ENCODE measurements around the gene AGAP1. TPM values are rescaled to one million over a fixed set of nuclear protein-coding genes. Genes with fewer than 3 reads are reported as not detected.

AGAP1 gene
- polyA plus RNA-seq, 2 of the 4 experiments (the other 2 are of a cell fraction): 20.2 to 21.9 TPM

GRCh38 chr2:235960011-235960715 is 466.3 kb downstream of the AGAP1 start:
- DNase-seq (ENCODE audit: low read depth in 1 of 2, low spot score in 1 of 2) (no peak), FAIRE-seq (no peak), ATAC-seq (no peak)
- TF ChIP-seq USF2 (IDR thresholded peaks at IDR 0.05) (no peak), HOXB5 (CRISPR knock-in tag; IDR thresholded peaks at IDR 0.05) (no peak), PHF8 (IDR thresholded peaks at IDR 0.05; ENCODE audit: borderline replicate concordance, low read depth) (no peak), BHLHE40 (IDR thresholded peaks at IDR 0.05; ENCODE audit: low read depth, low read length) (no peak), CBX2 (IDR thresholded peaks at IDR 0.05; ENCODE audit: borderline replicate concordance, low read depth) (no peak), KDM1A (IDR thresholded peaks at IDR 0.05; ENCODE audit: low read depth) (no peak), HEYL (CRISPR knock-in tag; IDR thresholded peaks at IDR 0.05) (no peak), ZNF302 (CRISPR knock-in tag; IDR thresholded peaks at IDR 0.05) (no peak), FOXS1 (CRISPR knock-in tag; IDR thresholded peaks at IDR 0.05) (no peak), JUNB (IDR thresholded peaks at IDR 0.05) (no peak), ZSCAN20 (CRISPR knock-in tag; IDR thresholded peaks at IDR 0.05) (no peak), REST (IDR thresholded peaks at IDR 0.05) (no peak), ZC3H11A (IDR thresholded peaks at IDR 0.05) (no peak), POLR2AphosphoS2 (conservative IDR thresholded peaks at IDR 0.05; ENCODE audit: low read length) (no peak)
- WGBS (ENCODE audit: missing lambda C conversion rate): 90% methylated on average over 21 of the region's 21 CpGs
- ChIA-PET POLR2A (no interaction called here), CTCF (interaction anchor here (0.6 to 1.5 kb wide), 2 partner anchors 8 to 265 kb away, joined by 3 to 4 read pairs; no protein-coding TSS in a partner anchor)
- Histone ChIP-seq H3K4me2 (no peak overlapping the region), H3K9me3 (no peaks in the 10 kb centered on the region), H3K4me1 (no peaks in the 10 kb centered on the region), H3K4me3 (no peak overlapping the region), H3K27ac (no peak overlapping the region)

GRCh38 chr2:235960716-235961640 is 467.1 kb downstream of the AGAP1 start:
- Histone ChIP-seq H3K27ac (no peak overlapping the region), H3K9me3 (no peaks in the 10 kb centered on the region), H3K4me1 (no peaks in the 10 kb centered on the region), H3K4me2 (no peak overlapping the region), H3K4me3 (no peak overlapping the region)
- ChIA-PET CTCF (interaction anchor here (1.5 to 1.8 kb wide), 2 partner anchors 9 to 15 kb away, joined by 4 to 9 read pairs; no protein-coding TSS in a partner anchor), POLR2A (no interaction called here)
- 96% methylated on average over 26 of the region's 31 CpGs for WGBS (ENCODE audit: missing lambda C conversion rate)
- FAIRE-seq (no peak), ATAC-seq (no peak), DNase-seq (ENCODE audit: low read depth in 1 of 2, low spot score in 1 of 2) (no peak)
- TF ChIP-seq KDM1A (IDR thresholded peaks at IDR 0.05; ENCODE audit: low read depth) (no peak), SMC3 (IDR thresholded peaks at IDR 0.05) (no peak), CHD2 (IDR thresholded peaks at IDR 0.05; ENCODE audit: low read length, partially characterized antibody) (no peak), ZSCAN20 (CRISPR knock-in tag; IDR thresholded peaks at IDR 0.05) (no peak), HES2 (IDR thresholded peaks at IDR 0.05) (no peak), MYC (IDR thresholded peaks at IDR 0.05; ENCODE audit: borderline replicate concordance, low read length) (no peak), RAD21 (conservative IDR thresholded peaks at IDR 0.05 in 1 of 2, IDR thresholded peaks at IDR 0.05 in 1 of 2) (no peak), MAX (IDR thresholded peaks at IDR 0.05) (no peak)

All from A549 (cell line).